ENCODE measurements around the gene AGBL5. TPM values are rescaled to one million over a fixed set of nuclear protein-coding genes. Genes with fewer than 3 reads are reported as not detected.

Gene AGBL5
- total RNA-seq, 1 donor from 2014 or later: 32.0 TPM

GRCh38 chr2:27086724-27087593, 35.5 kb downstream of the AGBL5 start, which contains the start of gene KHK:
TSS of gene KHK (plus strand) at chr2:27086772. CDS start at chr2:27087260, 488 bp downstream.
- Histone ChIP-seq H3K36me3 (ENCODE audit: control insufficient read depth, insufficient read depth, low read length) (no peaks in the 10 kb centered on the region), H3K27me3 (ENCODE audit: control insufficient read depth, insufficient read depth, low read length) (no peaks in the 10 kb centered on the region), H3K4me3 (ENCODE audit: low read depth, low read length) (peak within 1 kb of the TSS; percentile 55)
- no peak for DNase-seq (ENCODE audit: low read depth)
- TF ChIP-seq CTCF (IDR thresholded peaks at IDR 0.05; ENCODE audit: insufficient read depth, low read length, poor library complexity, severe bottlenecking): no peak

DNA sequence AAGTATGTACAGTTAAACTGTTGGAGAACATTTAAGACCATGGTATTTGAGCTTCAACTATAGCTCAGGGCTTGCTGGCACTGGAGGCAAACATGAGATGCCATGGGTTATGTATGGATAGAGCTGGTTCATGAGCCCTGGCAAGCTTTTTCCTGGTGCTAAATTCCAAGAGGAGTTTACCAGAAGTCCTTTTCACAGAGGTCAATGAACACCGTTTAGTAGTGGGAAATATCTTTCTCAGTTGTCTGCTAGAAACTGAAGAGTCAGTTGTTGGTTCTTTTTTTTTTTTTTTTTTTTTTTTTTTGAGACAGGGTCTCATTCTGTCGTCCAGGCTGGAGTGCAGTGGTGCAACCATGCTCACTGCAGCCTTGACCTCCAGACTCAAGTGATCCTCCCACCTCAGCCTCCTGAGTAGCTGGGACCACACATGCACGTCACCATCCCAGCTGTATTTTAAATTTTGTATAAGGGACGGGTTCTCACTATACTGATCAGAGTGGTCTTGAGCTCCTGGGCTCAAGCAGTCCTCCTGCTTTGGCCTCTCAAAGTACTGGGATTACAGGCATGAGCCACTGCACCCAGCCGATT, 36.4 kb downstream of the AGBL5 start:
- H3K27me3 ChIP-seq (ENCODE audit: control insufficient read depth, insufficient read depth, low read length): no peaks in the 10 kb centered on the region
- no peak overlapping the region for H3K4me3 ChIP-seq (ENCODE audit: low read depth, low read length)
- no peak for DNase-seq (ENCODE audit: low read depth)
- no peaks in the 10 kb centered on the region for H3K36me3 ChIP-seq (ENCODE audit: control insufficient read depth, insufficient read depth, low read length)
- no peak for TF ChIP-seq CTCF (IDR thresholded peaks at IDR 0.05; ENCODE audit: insufficient read depth, low read length, poor library complexity, severe bottlenecking)

- no peaks in the 10 kb centered on the region for H3K36me3 ChIP-seq (ENCODE audit: control insufficient read depth, insufficient read depth, low read length)
- no peak overlapping the region for H3K4me3 ChIP-seq (ENCODE audit: low read depth, low read length)
- no peak for TF ChIP-seq CTCF (IDR thresholded peaks at IDR 0.05; ENCODE audit: insufficient read depth, low read length, poor library complexity, severe bottlenecking)
- no peaks in the 10 kb centered on the region for H3K27me3 ChIP-seq (ENCODE audit: control insufficient read depth, insufficient read depth, low read length)
- DNase-seq (ENCODE audit: low read depth): no peak
Observed at GRCh38 chr2:27088634-27089033, 37.2 kb downstream of the AGBL5 start.

DNA sequence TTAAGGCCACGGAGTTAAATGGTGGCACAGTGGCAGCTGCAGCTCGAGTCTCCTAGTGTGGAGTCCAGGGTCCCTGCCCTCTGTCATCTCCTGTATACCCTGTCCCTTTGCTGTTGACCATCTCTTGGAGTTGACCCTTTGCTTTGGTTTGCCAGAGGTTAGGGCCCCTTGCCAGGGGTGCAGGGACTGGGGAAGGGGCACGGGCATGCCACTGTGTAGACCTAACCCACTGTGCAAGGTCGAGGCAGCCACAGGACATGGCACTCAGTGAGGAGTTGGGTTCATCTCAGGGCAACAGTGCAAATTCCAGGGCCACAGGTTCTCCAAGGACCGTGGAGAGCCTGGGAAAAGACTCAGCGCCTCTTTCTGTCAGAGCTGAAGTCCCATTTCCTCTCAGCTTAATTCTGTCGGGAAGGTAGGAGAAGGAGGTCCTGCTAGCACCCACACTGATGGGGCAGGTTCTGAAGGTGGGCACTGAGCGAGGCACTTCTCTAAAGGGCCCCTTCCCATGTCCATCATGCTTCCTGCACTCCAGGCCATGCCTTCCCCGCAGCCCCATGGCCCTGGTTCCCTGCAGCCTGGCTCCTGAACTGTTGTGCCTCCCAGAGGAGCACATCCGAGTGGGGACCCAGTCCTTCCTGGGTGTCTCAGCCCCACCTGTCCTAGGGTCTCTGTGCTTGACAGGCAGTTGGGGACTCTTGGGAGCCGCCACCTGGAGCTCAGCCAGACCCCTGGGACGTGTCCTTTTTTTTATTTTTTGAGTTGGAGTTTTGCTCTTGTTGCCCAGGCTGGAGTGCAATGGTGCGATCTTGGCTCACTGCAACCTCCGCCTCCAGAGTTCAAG, 37.9 kb downstream of the AGBL5 start:
- no peak for DNase-seq (ENCODE audit: low read depth)
- TF ChIP-seq CTCF (IDR thresholded peaks at IDR 0.05; ENCODE audit: insufficient read depth, low read length, poor library complexity, severe bottlenecking): no peak
- H3K36me3 ChIP-seq (ENCODE audit: control insufficient read depth, insufficient read depth, low read length): no peaks in the 10 kb centered on the region
- H3K4me3 ChIP-seq (ENCODE audit: low read depth, low read length): no peak overlapping the region
- H3K27me3 ChIP-seq (ENCODE audit: control insufficient read depth, insufficient read depth, low read length): no peaks in the 10 kb centered on the region

DNA sequence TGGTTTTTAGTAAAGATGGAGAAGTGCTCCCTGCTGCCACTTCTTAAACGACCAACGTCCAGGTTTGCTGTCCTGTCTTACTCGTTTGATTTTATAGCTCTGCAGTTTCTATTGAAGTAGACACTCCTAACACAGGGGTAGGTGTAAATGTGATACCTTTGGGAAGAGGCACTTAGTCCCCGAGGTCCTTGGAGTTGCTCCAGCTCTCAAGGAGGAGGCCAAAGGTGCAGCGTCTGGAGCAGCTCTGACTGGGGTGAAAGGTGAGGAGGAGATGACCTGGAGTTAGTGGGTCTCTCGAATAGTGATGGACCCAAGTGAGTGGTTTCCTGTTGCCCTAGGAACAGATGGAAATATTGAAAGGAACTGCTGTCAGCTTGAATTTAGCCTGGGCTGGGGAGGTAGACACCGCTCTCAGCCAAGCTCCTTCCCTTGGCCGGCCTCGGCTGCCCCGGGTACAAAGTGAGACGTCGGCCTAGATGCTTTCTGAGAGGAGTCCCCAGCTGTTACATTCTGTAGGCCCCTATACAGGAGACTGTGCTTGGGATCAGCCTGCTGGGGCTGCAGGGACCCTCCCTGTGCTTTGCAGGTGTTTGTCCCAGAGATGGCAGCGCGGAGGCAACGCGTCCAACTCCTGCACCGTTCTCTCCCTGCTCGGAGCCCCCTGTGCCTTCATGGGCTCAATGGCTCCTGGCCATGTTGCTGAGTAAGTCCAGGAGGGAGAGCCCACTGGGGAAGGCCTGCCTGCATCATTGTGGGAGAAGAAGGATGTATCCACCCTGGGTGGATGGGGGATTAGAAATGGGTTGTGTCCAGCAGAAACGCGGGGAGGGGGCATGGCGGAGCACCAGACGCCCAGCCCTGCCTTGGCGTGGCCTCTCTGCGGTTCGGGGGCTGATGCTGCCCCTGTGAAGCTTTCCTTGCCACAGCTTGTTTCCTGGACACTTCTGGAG, 40.6 kb downstream of the AGBL5 start:
- no peaks in the 10 kb centered on the region for H3K27me3 ChIP-seq (ENCODE audit: control insufficient read depth, insufficient read depth, low read length)
- no peak for DNase-seq (ENCODE audit: low read depth)
- TF ChIP-seq CTCF (IDR thresholded peaks at IDR 0.05; ENCODE audit: insufficient read depth, low read length, poor library complexity, severe bottlenecking): no peak
- H3K36me3 ChIP-seq (ENCODE audit: control insufficient read depth, insufficient read depth, low read length): no peaks in the 10 kb centered on the region
- H3K4me3 ChIP-seq (ENCODE audit: low read depth, low read length): no peak overlapping the region
